Vagina (tissue), 2 donors: ENCODE measurements around the gene RCAN2. TPM values are rescaled to one million over a fixed set of nuclear protein-coding genes. Genes with fewer than 3 reads are reported as not detected.

ENCODE experiments used
- DNase-seq, 2 donors: peaks; one replicate each; pipeline ENCODE4 v3.0.0-alpha.2; 2017; ENCODE audit errors: extremely low spot score in 2 of 2
- H3K27ac ChIP-seq: fragments of 200-600 bp; sonication (generic); one replicate; pipeline ENCODE4 v1.5.1; 2019
- H3K27me3 ChIP-seq: fragments of 200-600 bp; sonication (generic); one replicate; pipeline ENCODE4 v1.5.1; 2019
- H3K36me3 ChIP-seq, 2 donors: fragments of 200-600 bp; sonication (generic); one replicate each; pipeline ENCODE4 v1.5.1; 2017 to 2019
- H3K4me1 ChIP-seq: fragments of 200-600 bp; sonication (generic); one replicate; pipeline ENCODE4 v1.5.1; 2019
- H3K4me3 ChIP-seq, 2 donors: fragments of 200-600 bp; sonication (generic); 1 replicate in 1 of 2; 2 replicates in 1 of 2; pipeline ENCODE4 v1.5.1; 2016 to 2019
- H3K9me3 ChIP-seq: fragments of 200-600 bp; sonication (generic); one replicate; pipeline ENCODE4 v1.5.1; 2019
- CTCF ChIP-seq, 3 experiments: fragments of 450-650 bp in 2 of 3; fragments of 200-600 bp in 1 of 3; sonication (generic) in 1 of 3; IDR thresholded peaks; one replicate each; pipeline ENCODE4 v1.5.1; 2017 to 2019; ENCODE audit warnings: antibody characterized with exemption in 3 of 3, mild to moderate bottlenecking in 2 of 3, moderate library complexity in 2 of 3
- POLR2A ChIP-seq, 2 donors: fragments of 450-650 bp; IDR thresholded peaks; one replicate each; pipeline ENCODE4 v1.6.1; 2017; ENCODE audit warnings: antibody characterized with exemption in 2 of 2, mild to moderate bottlenecking in 2 of 2, moderate library complexity in 2 of 2
- POLR2AphosphoS5 ChIP-seq, 2 donors: sonication (generic); formaldehyde crosslinking; IDR thresholded peaks; one replicate each; pipeline ENCODE4 v1.9.0; 2017; ENCODE audit warnings: antibody characterized with exemption in 2 of 2, mild to moderate bottlenecking in 2 of 2, low read depth in 1 of 2; ENCODE audit not compliant: insufficient read depth in 1 of 2
- intact Hi-C: fragments of 100-400 bp; cut with DNase I; formaldehyde crosslinking; loops from one replicate; pipeline ENCODE4 v1.15.1; 2023
- total RNA-seq: library from RNA; depleted of rRNA; stranded (reverse); fragments of >200 nt; gene quantifications from one replicate; pipeline ENCODE4 v1.2.3, GENCODE V29; 2016

The RCAN2 gene
- total RNA-seq, 1 donor from 2014 or later = 20.9 TPM

- TF ChIP-seq CTCF (IDR thresholded peaks at IDR 0.05) (no peak), POLR2AphosphoS5 (IDR thresholded peaks at IDR 0.05; ENCODE audit: insufficient read depth in 1 of 2, low read depth in 1 of 2) (peak in 1 of 2 donors; percentile 63)
- H3K9me3 ChIP-seq = no peaks in the 10 kb centered on the region
- H3K27ac ChIP-seq = peak overlapping the region; percentile 60
- no peak overlapping the region for H3K4me3 ChIP-seq
- intact Hi-C loops = no loop called here
- H3K36me3 ChIP-seq = no peaks in the 10 kb centered on the region
- DNase-seq = no peak
- peaks cover 23% of the 10 kb centered on the region for H3K4me1 ChIP-seq
- H3K27me3 ChIP-seq = no peaks in the 10 kb centered on the region
These were observed 14.7 kb upstream of the RCAN2 start for GRCh38 chr6:46505693-46506512.

GRCh38 chr6:46504242-46504641, 13.0 kb upstream of the RCAN2 start:
- TF ChIP-seq CTCF (IDR thresholded peaks at IDR 0.05) (no peak), POLR2AphosphoS5 (IDR thresholded peaks at IDR 0.05; ENCODE audit: insufficient read depth in 1 of 2, low read depth in 1 of 2) (no peak), POLR2A (IDR thresholded peaks at IDR 0.05) (no peak)
- no peaks in the 10 kb centered on the region for H3K27me3 ChIP-seq
- no peaks in the 10 kb centered on the region for H3K36me3 ChIP-seq
- H3K27ac ChIP-seq = peak overlapping the region; percentile 26
- H3K4me3 ChIP-seq = no peak overlapping the region
- intact Hi-C loops = no loop called here
- peaks cover 16% of the 10 kb centered on the region for H3K4me1 ChIP-seq
- no peaks in the 10 kb centered on the region for H3K9me3 ChIP-seq
- DNase-seq = no peak

- H3K36me3 ChIP-seq = no peaks in the 10 kb centered on the region
- no peak for DNase-seq
- peak overlapping the region; percentile 51 for H3K27ac ChIP-seq
- no peak for TF ChIP-seq CTCF (IDR thresholded peaks at IDR 0.05)
- no peak for TF ChIP-seq POLR2A (IDR thresholded peaks at IDR 0.05)
- no peak for TF ChIP-seq POLR2AphosphoS5 (IDR thresholded peaks at IDR 0.05; ENCODE audit: insufficient read depth in 1 of 2, low read depth in 1 of 2)
- H3K9me3 ChIP-seq = no peaks in the 10 kb centered on the region
- H3K4me3 ChIP-seq = no peak overlapping the region
- intact Hi-C loops = no loop called here
- no peaks in the 10 kb centered on the region for H3K27me3 ChIP-seq
- H3K4me1 ChIP-seq = peaks cover 16% of the 10 kb centered on the region
These were observed 11.4 kb upstream of the RCAN2 start for GRCh38 chr6:46502486-46503119.

GRCh38 chr6:46501136-46502089, 10.2 kb upstream of the RCAN2 start:
- no peak for DNase-seq
- Histone ChIP-seq H3K4me3 (no peak overlapping the region), H3K4me1 (peaks cover 13% of the 10 kb centered on the region), H3K9me3 (no peaks in the 10 kb centered on the region), H3K27me3 (no peaks in the 10 kb centered on the region), H3K36me3 (no peaks in the 10 kb centered on the region), H3K27ac (peak overlapping the region; percentile 51)
- intact Hi-C loops = no loop called here
- TF ChIP-seq POLR2A (IDR thresholded peaks at IDR 0.05) (no peak), POLR2AphosphoS5 (IDR thresholded peaks at IDR 0.05; ENCODE audit: insufficient read depth in 1 of 2, low read depth in 1 of 2) (no peak), CTCF (IDR thresholded peaks at IDR 0.05) (no peak)
